Activated T-cell treated with anti-CD3 and anti-CD28 coated beads, Interleukin-2, amount 50 U/mL, for 4 hours (primary cell): ENCODE measurements around the gene C6orf136. TPM values are rescaled to one million over a fixed set of nuclear protein-coding genes. Genes with fewer than 3 reads are reported as not detected.
A peak's percentile ranks its signal among the peaks of the same experiment; 100 is the strongest.

Experiments
- ATAC-seq, 2 donors: fragments of 200-7000 bp; cut with Tn5 transposase; one replicate each; pipeline ENCODE4 v1.10.0; 2021
- DNase-seq: peaks from one replicate; pipeline ENCODE4 v3.0.0-alpha.2; 2020
- H3K27me3 Mint-ChIP-seq: one replicate; pipeline ENCODE4 v1.8.0; 2021; ENCODE audit warnings: low read depth, mixed read lengths
- H3K36me3 Mint-ChIP-seq: one replicate; pipeline ENCODE4 v1.8.0; 2022; ENCODE audit warnings: mixed read lengths; ENCODE audit not compliant: insufficient read depth
- H3K4me1 Mint-ChIP-seq: one replicate; pipeline ENCODE4 v1.8.0; 2021; ENCODE audit warnings: low read depth, mixed read lengths
- H3K4me3 Mint-ChIP-seq: one replicate; pipeline ENCODE4 v1.8.0; 2021; ENCODE audit warnings: mild to moderate bottlenecking, moderate library complexity, mixed read lengths
- H3K9me3 Mint-ChIP-seq: one replicate; pipeline ENCODE4 v1.8.0; 2021; ENCODE audit warnings: mixed read lengths
- total RNA-seq, 3 donors: library from RNA; stranded (reverse); gene quantifications; one replicate each; pipeline ENCODE4 v1.2.1, GENCODE V29; 2021

The C6orf136 gene
- total RNA-seq, 3 donors from 2014 or later = 34.7 to 36.7 (median 36.6) TPM

DNA sequence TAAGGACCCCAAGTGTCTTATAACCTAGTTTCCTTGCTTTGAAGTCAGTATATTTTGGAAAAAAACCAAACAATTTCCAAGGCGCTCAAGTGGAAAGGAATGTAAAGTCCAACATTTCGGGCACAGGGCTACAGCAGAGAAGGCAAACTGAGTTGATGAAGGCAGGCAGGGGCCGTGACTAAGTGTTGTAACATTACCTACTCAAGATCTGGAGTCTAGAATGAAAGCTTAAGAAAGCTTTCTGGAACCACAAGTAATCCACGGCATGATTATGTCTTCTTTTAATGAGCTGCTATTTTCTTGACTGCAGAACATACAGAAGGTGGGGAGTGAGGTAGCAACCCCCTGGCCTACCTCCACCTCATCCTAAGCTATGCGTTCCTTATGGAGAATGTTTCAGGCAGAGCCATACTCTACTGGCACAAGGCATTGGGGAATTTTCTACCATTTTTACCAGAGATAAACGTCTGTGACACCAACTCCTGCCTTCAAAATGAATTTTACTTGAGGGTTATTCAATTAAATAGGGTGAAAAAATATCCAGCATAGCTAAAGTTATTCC is 34.2 kb upstream of the C6orf136 start:
- Mint-ChIP-seq H3K4me3 (peak overlapping the region; percentile 90), H3K27me3 (no peaks in the 10 kb centered on the region)

DNA sequence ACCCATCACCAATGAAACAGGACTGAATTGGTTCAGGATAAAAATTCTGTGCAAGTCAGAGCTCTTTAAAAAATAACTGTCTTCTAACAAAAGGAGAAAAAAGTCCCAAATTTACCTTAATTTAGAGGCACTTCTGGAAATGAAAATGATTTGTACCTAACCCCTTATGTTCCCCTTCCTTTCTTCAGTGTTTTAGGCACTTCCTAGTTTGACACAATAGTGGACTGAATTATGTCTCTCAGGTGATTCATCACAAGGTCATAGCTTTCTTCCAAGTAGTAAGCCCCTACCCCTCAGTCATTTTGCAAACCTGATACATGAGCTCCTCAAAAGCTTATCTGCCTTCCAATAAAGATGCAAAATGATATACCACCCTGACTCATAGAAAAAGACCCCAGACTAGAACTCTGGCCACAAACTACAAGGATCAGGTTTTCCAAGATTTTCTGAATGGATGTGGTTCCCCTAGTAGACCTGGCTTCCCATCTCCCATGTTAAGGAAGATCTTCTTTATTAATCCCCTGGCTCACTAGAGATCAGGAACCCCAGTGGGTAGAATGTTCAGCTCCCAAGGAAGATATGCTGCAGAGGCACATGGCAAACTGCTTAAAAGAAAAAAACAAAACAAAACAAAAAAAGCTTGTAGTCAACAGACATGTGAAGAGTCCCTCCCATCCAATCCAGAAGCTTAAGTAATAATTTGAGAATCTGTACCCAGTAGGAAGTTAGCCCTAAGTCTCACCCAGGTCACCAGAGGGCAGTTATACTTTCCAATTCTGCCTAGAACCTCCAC is 33.5 kb upstream of the C6orf136 start:
- Mint-ChIP-seq H3K27me3 (no peaks in the 10 kb centered on the region), H3K4me1 (peaks cover 58% of the 10 kb centered on the region), H3K4me3 (peak overlapping the region; percentile 90), H3K36me3 (peaks cover 43% of the 10 kb centered on the region), H3K9me3 (no peaks in the 10 kb centered on the region)
- DNase-seq = no peak
- ATAC-seq = peak in 1 of 2 donors; percentile 15

More for the DNA sequence above, 34.2 kb upstream of the C6orf136 start:
- ATAC-seq (no peak), DNase-seq (no peak)
- Mint-ChIP-seq H3K36me3 (peaks cover 44% of the 10 kb centered on the region), H3K9me3 (no peaks in the 10 kb centered on the region), H3K4me1 (peaks cover 56% of the 10 kb centered on the region)

DNA sequence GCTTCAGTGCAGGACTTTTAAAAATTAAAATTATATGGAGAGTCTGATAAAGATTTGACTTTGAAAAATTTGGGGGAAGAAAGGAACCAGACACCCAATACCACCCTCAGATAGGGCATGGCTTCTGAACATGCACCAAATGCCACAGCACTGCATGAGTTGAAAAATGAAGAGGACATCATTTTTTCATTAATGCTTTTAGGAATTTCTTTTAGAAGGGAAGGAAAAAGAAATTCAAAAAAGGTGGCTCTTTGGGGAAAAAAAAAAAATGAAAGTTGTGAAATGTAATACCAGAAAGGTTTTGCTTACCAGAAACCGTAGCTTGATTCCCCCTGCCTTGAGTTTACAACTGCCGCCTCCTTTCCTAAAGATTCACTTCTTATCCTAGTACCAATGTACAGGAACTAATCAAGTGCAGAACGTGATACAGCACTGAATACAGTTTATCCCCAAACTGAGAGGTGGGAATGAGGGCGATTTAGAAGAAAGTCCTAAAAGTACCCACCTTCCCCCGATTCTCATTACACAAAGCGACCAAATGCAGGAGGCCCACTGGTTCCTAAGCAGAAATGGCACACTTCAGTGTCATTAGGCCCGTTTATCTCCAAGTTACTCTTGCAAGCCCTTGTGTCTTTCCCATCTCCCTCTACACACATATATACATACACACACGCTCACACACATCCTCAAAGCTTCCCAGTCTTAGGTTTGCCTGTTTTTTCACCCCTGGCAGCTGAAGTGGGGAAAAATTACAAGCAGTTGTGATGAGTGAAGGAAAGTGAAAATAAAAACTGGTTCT is 32.7 kb upstream of the C6orf136 start:
- peaks cover 58% of the 10 kb centered on the region for H3K4me1 Mint-ChIP-seq
- H3K36me3 Mint-ChIP-seq = peaks cover 44% of the 10 kb centered on the region
- DNase-seq = no peak
- ATAC-seq = no peak
- peak overlapping the region; percentile 90 for H3K4me3 Mint-ChIP-seq
- no peaks in the 10 kb centered on the region for H3K27me3 Mint-ChIP-seq
- H3K9me3 Mint-ChIP-seq = no peaks in the 10 kb centered on the region

- H3K36me3 Mint-ChIP-seq = peaks cover 44% of the 10 kb centered on the region
Observed at GRCh38 chr6:30614843-30615218, 32.1 kb upstream of the C6orf136 start.

GRCh38 chr6:30615219-30615957 is 31.5 kb upstream of the C6orf136 start:
- Mint-ChIP-seq H3K4me1 (peaks cover 52% of the 10 kb centered on the region), H3K36me3 (peaks cover 44% of the 10 kb centered on the region), H3K9me3 (no peaks in the 10 kb centered on the region), H3K4me3 (peak overlapping the region; percentile 90), H3K27me3 (no peaks in the 10 kb centered on the region)
- DNase-seq (peak; percentile 21), ATAC-seq (no peak)

More at GRCh38 chr6:30614843-30615218, 32.1 kb upstream of the C6orf136 start:
- H3K4me3 Mint-ChIP-seq = peak overlapping the region; percentile 90
- no peaks in the 10 kb centered on the region for H3K9me3 Mint-ChIP-seq
- ATAC-seq (peak; percentile 52 to 56), DNase-seq (peak; percentile 76)
- H3K4me1 Mint-ChIP-seq = peaks cover 58% of the 10 kb centered on the region
- H3K27me3 Mint-ChIP-seq = no peaks in the 10 kb centered on the region

GRCh38 chr6:30615958-30616810 is 30.7 kb upstream of the C6orf136 start:
- H3K4me3 Mint-ChIP-seq = peak overlapping the region; percentile 90
- no peaks in the 10 kb centered on the region for H3K27me3 Mint-ChIP-seq
- ATAC-seq (no peak), DNase-seq (no peak)
- peaks cover 46% of the 10 kb centered on the region for H3K4me1 Mint-ChIP-seq
- peaks cover 44% of the 10 kb centered on the region for H3K36me3 Mint-ChIP-seq
- no peaks in the 10 kb centered on the region for H3K9me3 Mint-ChIP-seq

- Mint-ChIP-seq H3K36me3 (peaks cover 42% of the 10 kb centered on the region), H3K4me1 (peaks cover 38% of the 10 kb centered on the region), H3K9me3 (no peaks in the 10 kb centered on the region), H3K4me3 (peak within 1 kb of the TSS; percentile 90), H3K27me3 (no peaks in the 10 kb centered on the region)
- DNase-seq = peak; percentile 97
- peak; percentile 79 to 82 for ATAC-seq
Observed at GRCh38 chr6:30616811-30617564, 29.9 kb upstream of the C6orf136 start, which contains the start of gene PPP1R10. TSS of gene PPP1R10 (minus strand) at chr6:30617243. CDS start at chr6:30609944, 7,299 bp downstream.

DNA sequence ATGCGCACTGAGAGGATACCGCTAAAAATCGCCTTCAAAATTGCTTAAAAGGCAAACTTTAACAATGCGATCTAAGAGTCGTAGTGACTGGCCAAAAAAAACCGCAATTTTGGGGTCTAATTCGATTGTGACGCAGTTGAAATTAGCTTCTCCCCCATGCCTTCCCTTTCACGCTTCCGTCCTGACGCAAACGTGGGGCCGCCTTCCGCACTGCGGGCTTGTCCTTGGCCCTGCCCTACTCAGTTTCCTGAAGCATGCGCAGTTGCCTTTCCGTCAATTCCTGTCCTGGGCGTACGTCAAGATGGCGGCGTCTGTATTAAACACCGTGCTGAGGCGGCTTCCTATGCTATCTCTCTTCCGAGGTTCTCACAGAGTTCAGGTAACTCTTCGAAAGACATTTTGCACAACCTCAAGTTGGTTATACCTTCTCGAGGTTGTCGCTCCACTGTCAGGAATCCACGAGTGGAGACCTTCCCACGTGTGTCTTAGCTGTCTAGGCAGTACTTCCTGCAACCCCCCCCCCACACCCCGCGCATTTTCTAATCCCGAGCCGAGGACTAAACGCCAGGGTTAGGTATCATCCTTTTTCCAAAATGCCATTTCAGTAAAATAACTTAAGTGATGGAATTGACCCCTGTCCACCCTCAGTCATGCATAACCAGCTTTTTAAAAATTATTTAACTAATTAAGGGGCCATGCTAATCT is 29.2 kb upstream of the C6orf136 start, which contains the start of gene MRPS18B:
Gene MRPS18B (plus strand): TSS at position 276 of the 705 bp plus-strand sequence. CDS start 26 bp downstream, at position 302.
- peak; percentile 79 to 82 for ATAC-seq
- Mint-ChIP-seq H3K4me1 (peaks cover 33% of the 10 kb centered on the region), H3K36me3 (peaks cover 43% of the 10 kb centered on the region)

GRCh38 chr6:30618270-30618797 is 28.6 kb upstream of the C6orf136 start:
- Mint-ChIP-seq H3K27me3 (no peaks in the 10 kb centered on the region), H3K4me1 (peaks cover 26% of the 10 kb centered on the region), H3K36me3 (peaks cover 43% of the 10 kb centered on the region), H3K4me3 (peak overlapping the region; percentile 90), H3K9me3 (no peaks in the 10 kb centered on the region)
- DNase-seq (no peak), ATAC-seq (no peak)

More for the DNA sequence above, 29.2 kb upstream of the C6orf136 start, which contains the start of gene MRPS18B:
- Mint-ChIP-seq H3K27me3 (no peaks in the 10 kb centered on the region), H3K4me3 (peak within 1 kb of the TSS; percentile 90), H3K9me3 (no peaks in the 10 kb centered on the region)
- peak; percentile 97 for DNase-seq

- DNase-seq (no peak), ATAC-seq (no peak)
- H3K36me3 Mint-ChIP-seq = peaks cover 35% of the 10 kb centered on the region
- no peaks in the 10 kb centered on the region for H3K9me3 Mint-ChIP-seq
- H3K4me1 Mint-ChIP-seq = peaks cover 15% of the 10 kb centered on the region
- H3K27me3 Mint-ChIP-seq = no peaks in the 10 kb centered on the region
- H3K4me3 Mint-ChIP-seq = peak overlapping the region; percentile 90
Observed at GRCh38 chr6:30619561-30619960, 27.4 kb upstream of the C6orf136 start.

DNA sequence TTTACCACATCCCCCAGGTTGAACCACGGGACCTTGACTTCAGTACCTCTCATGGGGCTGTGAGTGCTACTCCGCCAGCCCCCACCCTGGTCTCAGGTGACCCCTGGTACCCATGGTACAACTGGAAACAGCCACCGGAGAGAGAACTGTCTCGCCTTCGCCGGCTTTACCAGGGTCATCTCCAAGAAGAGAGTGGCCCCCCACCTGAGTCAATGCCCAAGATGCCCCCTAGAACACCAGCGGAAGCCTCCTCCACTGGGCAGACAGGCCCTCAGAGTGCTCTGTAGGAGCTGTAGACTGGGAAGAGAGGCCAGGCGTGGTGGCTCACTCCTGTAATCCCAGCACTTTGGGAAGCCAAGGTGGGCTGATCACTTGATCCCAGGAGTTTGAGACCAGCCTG is 21.4 kb upstream of the C6orf136 start:
- no peak for ATAC-seq
- Mint-ChIP-seq H3K36me3 (peaks cover 21% of the 10 kb centered on the region), H3K27me3 (no peaks in the 10 kb centered on the region), H3K9me3 (no peaks in the 10 kb centered on the region), H3K4me3 (no peak overlapping the region), H3K4me1 (peaks cover 21% of the 10 kb centered on the region)
- DNase-seq = no peak
